Measurements from ENCODE around the gene PLEKHA4.
"Not testable (repeated sequence)": the region's sequence is repeated elsewhere in the genome, so short reads cannot be mapped to it uniquely, and the experiment has no call there.

PLEKHA4 gene

GRCh38 chr19:48862827-48863226 is 5.6 kb downstream of the PLEKHA4 start:
- no peak for DNase-seq

GRCh38 chr19:48861313-48861712 is 7.1 kb downstream of the PLEKHA4 start:
- DNase-seq, result no peak

GRCh38 chr19:48859711-48860572 is 8.5 kb downstream of the PLEKHA4 start:
- DNase-seq, result no peak

- no peak for DNase-seq
Measured at GRCh38 chr19:48858984-48859710, 9.3 kb downstream of the PLEKHA4 start.

- no peak for DNase-seq
Measured at GRCh38 chr19:48856921-48857320, 11.5 kb downstream of the PLEKHA4 start.

GRCh38 chr19:48854103-48854502 is 14.3 kb downstream of the PLEKHA4 start:
- DNase-seq, result no peak

- no peak for DNase-seq
Measured at GRCh38 chr19:48853483-48853882, 14.9 kb downstream of the PLEKHA4 start.

DNA sequence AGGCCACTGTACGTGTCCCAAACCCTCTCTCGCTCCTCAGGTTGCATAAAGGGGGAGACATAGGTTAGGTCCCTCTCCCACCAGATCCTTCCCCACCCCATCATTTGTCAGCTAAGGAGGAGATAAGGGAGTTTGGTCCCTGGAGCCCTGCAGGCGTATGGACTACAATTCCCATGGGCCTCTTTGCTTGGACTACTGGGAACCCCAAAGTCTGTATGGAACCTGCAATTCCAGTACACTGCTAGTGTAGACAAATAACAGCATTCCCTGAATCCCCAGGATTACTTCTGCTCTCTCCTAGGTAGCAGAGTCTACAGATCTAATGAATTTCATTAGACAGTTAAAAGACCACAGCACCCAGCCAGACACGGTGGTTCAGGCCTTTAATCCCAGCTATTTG is 16.1 kb downstream of the PLEKHA4 start:
- DNase-seq, result no peak

- not testable (repeated sequence) for DNase-seq
Measured at GRCh38 chr19:48846659-48847058, 21.8 kb downstream of the PLEKHA4 start.

- no peak for DNase-seq
Measured at GRCh38 chr19:48845384-48845783, 23.0 kb downstream of the PLEKHA4 start.

GRCh38 chr19:48844472-48844871 is 23.9 kb downstream of the PLEKHA4 start:
- DNase-seq, result no peak

DNA sequence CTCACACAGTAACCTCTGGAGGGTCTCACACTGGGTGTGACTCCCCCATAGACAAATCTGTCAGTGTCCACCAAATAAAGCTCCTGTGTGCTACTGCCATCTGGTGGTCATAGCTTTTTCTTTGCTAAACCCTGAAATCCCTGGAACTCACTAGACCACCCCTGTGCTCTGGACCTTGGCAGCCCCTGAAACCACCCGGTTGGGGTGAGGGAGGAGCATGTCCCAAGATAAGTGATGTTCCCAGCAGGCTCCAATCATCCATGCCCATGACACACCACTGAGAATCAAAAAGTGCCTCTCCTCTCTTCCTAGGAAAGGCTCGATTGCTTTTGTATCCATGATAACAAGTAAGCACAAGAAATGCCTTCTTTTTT is 25.6 kb downstream of the PLEKHA4 start:
- no peak for DNase-seq

- no peak for DNase-seq
Measured at GRCh38 chr19:48841571-48841970, 26.8 kb downstream of the PLEKHA4 start.

DNA sequence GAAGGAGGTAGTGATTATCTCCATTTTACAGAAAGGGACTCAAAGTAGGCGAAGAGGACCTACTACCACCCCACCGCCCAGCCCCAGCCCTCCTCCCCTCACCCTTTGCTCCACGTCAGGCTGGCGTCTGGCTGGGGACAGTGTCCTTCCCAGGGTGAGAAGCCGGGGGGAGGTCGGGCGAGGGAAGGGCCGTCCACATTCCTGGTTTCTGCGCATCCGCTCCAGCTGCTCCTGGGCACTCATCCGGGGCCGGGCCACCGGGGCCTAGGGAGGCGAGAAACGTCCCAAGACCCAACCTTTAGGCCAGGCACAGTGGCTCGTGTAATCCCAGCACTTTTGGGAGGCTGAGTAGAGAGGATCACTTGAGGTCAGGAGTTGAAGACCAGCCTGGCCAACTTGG is 27.4 kb downstream of the PLEKHA4 start:
- no peak for DNase-seq

DNA sequence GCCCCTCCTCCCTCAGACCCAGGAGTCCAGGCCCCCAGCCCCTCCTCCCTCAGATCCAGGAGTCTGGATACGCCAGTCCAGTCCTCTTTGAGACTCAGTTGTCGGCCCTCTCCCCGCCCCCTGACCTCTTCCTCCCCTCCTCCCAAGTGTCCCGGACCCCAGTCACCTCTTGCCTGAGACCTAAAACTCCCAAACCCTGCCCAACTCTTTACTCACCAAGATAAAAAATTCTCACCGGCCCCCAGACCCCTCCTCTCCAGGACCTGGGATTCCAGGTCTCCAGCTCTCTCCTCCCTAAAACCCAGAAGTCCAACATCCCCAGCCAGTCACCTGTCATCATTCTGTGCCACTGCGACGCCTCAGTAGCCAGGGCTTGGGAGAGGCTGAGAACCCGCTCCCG is 30.7 kb downstream of the PLEKHA4 start:
- no peak for DNase-seq

- no peak for DNase-seq
Measured at GRCh38 chr19:48837051-48837524, 31.3 kb downstream of the PLEKHA4 start.

- DNase-seq, result no peak
Measured at GRCh38 chr19:48836089-48837017, 32.1 kb downstream of the PLEKHA4 start, which contains the start of gene HSD17B14. HSD17B14 (minus strand) TSS chr19:48836491; CDS start chr19:48836411, 80 bp downstream.

DNA sequence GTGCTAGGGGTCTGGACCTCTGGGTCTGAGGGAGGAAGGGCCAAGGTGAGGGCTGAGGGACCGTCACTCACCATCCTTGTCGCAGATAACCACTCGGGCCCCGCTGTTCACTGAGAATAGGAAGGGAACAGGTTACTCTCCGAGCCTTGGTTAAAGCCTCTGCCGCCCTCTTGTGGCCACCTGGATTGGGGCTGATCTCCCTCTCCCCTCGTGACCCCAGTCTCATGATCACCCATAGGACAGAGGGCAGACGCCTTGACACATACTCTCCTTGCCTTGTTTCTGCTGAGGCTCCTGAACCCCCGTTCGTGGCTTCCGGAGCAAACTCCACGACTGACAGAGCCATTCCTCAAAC is 32.7 kb downstream of the PLEKHA4 start:
- DNase-seq, result peak; percentile 16

DNA sequence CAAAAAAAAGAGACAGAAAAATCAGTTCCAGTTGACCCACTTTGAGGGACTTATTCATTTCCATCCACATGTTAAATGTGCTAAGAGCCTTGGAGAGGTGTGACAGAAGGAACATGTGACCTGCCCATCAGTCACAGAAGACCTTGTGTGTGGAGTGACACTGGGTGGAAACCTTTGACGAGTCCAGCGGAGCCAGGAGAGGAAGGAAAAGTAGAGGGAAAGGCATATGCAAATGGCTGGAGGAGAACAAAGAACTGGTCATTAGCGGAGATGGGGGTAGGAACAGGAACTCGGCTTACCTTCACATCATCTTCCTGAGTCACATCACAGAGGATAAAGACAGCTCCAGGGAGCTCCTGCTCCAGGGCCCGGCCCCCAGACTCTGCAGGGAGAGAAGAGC is 34.4 kb downstream of the PLEKHA4 start:
- no peak for DNase-seq

DNA sequence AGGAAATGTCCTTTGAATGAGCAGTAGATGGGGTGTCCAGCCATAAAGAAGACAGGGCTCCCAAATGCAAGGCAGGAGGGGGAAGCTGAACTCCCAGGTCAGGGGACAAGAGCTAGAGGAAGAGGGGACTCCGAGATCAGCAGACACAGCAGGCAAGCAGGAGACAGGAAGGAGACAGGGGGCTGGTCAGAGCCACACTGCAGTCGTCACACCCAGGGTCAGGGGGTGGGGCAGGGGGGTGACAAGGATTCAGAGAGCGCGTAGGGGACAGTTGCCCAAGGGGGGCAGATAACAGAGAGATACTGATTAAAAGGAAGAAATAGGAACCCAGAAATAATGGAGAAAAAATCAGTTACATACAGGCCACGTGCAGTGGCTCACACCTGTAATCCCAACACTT is 35.4 kb downstream of the PLEKHA4 start:
- DNase-seq, result no peak

DNA sequence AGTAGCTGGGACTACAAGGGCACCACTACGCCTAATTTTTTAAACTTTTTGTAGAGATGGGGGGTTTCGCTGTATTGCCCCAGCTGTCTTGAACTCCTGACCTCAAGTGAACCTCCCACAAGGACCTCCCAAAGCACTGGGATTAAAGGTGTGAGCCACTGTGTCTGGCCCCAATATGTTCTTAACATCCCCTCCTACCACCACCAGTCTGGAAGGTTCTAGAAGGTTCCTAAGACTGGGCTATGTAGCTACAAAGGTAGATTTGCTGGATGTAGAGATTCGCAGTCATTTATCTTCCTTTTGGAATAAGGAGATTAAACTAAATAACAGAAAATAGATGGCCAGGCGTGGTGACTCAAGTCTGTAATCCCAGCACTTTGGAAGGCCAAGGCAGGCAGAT is 37.5 kb downstream of the PLEKHA4 start:
- DNase-seq, result no peak

DNA sequence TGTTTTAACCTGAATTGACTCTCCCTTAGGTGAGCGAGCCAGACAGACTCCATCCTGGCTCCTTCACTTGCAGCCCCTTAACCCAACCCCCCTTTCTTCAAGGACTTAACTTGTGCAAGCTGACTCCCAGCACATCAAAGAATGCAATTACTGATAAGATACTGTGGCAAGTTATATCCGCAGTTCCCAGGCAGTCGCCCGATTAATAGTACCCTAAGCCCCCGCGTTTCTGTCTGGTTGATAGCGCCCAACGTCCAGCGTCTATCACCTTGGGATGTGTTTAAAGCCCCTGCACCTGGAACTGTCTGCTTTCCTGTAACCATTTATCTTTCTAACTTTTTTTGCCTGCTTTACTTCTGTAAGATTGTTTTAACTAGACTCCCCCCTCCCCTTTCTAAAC is 38.3 kb downstream of the PLEKHA4 start:
- no peak for DNase-seq

- no peak for DNase-seq
Measured at GRCh38 chr19:48826606-48827020, 41.8 kb downstream of the PLEKHA4 start.

Data from GOT3 (cell line).